Hematopoietic multipotent progenitor cell treated with erythropoietin and hydrocortisone succinate and interleukin-3 and kit ligand, for 8 days (in vitro differentiated cells): ENCODE results near the gene CCDC88C.
A peak's percentile ranks its signal among the peaks of the same experiment; 100 is the strongest.
"Not testable (repeated sequence)": the region's sequence is repeated elsewhere in the genome, so short reads cannot be mapped to it uniquely, and the experiment has no call there.

Source experiments
- DNase-seq: peaks from one replicate; pipeline ENCODE4 v3.0.0-alpha.2; 2015

The CCDC88C gene, protein sequence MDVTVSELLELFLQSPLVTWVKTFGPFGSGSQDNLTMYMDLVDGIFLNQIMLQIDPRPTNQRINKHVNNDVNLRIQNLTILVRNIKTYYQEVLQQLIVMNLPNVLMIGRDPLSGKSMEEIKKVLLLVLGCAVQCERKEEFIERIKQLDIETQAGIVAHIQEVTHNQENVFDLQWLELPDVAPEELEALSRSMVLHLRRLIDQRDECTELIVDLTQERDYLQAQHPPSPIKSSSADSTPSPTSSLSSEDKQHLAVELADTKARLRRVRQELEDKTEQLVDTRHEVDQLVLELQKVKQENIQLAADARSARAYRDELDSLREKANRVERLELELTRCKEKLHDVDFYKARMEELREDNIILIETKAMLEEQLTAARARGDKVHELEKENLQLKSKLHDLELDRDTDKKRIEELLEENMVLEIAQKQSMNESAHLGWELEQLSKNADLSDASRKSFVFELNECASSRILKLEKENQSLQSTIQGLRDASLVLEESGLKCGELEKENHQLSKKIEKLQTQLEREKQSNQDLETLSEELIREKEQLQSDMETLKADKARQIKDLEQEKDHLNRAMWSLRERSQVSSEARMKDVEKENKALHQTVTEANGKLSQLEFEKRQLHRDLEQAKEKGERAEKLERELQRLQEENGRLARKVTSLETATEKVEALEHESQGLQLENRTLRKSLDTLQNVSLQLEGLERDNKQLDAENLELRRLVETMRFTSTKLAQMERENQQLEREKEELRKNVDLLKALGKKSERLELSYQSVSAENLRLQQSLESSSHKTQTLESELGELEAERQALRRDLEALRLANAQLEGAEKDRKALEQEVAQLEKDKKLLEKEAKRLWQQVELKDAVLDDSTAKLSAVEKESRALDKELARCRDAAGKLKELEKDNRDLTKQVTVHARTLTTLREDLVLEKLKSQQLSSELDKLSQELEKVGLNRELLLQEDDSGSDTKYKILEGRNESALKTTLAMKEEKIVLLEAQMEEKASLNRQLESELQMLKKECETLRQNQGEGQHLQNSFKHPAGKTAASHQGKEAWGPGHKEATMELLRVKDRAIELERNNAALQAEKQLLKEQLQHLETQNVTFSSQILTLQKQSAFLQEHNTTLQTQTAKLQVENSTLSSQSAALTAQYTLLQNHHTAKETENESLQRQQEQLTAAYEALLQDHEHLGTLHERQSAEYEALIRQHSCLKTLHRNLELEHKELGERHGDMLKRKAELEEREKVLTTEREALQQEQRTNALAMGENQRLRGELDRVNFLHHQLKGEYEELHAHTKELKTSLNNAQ (N-terminal part only)

DNA sequence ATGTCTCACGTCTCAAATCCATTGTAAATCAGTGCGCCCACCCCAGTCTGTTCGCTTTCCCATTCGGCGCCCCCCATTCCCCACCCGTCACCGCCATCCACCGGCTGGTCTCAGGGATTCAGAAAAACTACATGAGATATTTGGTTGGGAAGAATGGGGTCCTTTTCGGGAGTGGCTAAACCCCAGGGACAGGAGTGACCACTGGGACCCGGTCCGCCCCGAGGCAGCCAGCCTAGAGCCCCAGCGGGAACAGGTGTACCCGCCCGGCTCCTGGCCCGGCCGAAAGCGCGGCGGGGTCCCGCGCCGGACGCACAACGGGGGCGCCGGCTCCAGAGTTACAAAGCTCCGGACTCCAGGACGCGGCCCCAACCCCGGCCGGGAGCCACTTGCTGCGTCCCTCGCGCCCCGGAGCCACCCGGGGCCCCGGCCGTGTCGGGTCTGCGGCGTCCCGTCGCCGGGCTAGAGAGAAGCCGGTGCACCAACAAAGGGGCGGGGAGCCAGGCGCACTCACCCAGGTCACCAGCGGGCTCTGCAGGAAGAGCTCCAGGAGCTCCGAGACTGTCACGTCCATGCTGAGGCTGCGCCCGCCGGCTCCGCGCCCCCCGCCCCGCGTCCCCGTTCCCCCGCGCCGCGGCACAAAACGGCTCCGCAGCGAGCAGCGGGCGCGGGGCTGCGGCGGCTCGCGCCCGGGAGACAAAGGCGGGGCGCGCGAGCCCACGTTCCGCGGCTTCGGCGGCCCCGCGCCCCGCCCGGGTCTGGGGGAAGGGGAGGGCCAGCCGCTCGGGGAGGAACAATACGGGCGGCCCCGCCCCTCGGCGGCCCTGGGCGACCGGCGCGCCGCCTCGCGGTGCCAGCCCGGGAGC, at the start of gene CCDC88C:
CCDC88C (minus strand) TSS at position 701 of the 863 bp plus-strand sequence; CDS start at position 571, 130 bp downstream.
- peak; percentile 79 for DNase-seq

DNA sequence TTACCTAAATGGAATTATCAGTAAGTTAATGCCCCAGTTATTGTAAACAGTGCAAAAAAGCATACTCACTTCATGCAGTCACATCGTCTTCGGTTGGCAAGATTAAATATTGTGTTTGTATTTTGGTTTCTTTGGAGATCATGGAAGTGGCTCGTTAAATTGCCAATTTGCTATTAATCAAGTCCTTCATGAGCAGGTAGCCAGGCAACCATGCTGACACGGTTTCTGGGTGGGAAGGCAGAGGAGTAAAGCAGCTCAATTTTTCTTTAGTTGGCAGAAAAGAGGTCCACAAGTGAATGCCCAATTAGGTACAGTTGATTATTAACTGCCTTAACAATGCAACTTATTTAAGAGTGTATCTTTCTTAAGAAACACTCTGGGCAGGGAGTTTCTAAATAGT, 48.6 kb upstream of the CCDC88C start:
- no peak for DNase-seq

DNA sequence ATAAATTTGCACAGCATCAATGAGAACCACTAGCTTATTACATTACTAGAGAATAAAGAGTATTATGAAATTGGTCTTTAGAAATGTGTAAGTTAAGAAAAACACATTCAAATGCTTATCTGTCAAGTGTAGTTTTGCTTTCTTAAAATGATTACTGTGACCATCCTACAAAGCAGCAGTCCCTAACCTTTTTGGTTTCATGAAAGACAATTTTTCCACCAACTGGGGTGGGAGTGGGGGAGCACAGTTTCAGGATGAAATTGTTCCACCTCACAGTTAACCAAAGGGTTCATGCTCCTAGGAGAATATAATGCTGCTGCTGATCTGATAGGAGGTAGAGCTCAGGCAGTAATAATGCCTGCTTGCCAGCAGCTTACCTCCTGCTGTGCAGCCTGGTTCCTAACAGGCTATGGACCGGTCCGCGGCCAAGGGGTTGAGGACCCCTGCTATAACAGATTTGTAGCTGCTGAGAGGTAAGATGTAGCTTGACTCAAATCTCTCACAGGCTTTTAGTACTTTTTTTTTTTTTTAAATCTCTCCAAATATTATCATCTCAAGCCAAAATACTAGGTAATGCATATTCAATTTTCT, 47.1 kb upstream of the CCDC88C start:
- no peak for DNase-seq

DNA sequence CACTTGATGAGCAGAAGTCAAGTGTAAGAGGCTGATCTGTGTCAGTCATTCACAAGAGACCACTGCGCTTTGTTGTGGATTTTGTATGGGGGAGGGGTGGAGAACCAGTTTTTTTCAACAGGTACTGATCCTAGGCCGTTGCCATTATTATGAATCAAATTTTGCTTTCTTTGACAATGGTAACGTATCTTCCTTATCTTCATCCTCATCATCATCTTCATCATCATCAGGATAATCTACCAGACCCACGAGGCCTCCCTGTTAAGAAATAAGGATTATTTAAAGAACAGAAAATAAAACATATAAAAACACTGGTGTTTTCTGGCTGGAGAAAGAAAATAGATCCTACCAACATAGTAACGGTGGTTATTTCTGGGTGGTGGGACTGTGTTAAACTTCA, 41.0 kb upstream of the CCDC88C start:
- DNase-seq, result no peak

DNA sequence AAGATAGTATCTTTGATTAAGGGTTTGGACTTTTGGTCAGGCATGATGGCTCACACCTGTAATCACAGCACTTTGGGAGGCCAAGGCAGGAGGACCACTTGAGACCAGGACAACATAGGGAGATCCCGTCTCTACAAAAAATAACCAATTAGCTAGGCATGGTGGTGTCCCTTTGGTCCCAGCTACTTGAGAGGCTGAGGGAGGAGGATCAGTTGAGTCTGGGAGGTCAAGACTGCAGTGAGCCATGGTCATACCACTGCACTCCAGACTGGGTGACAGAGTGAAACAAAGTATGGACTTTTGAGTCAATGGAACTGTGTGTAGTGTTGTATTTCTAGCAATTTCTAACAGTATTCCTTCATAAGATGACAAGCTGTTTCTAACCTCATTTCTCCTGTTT, 38.7 kb upstream of the CCDC88C start:
- no peak for DNase-seq

DNA sequence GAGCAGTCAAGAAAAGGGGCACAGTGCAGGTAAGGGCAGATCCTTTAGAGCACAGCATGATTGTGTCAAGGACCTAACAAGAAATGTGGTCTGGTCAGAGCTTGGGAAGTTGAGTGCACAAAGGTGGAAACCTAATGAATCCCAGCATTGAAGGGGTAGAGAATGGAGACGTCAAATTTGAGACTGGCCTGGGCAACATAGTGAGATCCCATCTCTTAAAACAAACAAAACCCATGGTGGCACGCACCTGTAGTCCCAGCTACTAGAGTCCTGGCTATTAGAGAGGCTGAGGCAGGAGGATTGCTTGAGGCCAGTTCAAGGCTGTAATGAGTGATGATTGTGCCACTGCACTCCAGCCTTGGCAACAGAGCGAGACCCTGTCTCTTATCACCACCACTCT, 37.0 kb upstream of the CCDC88C start:
- DNase-seq, result no peak

DNA sequence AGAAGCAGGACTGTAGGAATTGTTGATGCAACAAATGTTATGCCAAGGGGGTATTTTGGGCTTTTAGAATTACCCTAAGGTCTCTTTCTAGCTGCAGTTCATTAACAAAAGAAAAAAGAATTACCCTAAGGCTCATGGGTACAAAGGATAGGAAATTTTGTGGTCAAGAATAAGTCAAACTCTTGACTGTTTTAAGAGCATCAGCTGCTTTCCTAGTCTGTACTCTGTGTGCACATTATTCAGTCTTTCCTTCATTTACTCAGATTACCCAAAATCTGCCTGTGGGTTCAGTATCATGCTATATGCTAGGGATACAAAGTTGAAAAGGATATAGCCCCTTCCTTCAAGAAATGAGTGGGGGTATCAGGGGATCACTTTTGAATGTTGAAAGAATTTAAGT, 36.5 kb upstream of the CCDC88C start:
- no peak for DNase-seq

DNA sequence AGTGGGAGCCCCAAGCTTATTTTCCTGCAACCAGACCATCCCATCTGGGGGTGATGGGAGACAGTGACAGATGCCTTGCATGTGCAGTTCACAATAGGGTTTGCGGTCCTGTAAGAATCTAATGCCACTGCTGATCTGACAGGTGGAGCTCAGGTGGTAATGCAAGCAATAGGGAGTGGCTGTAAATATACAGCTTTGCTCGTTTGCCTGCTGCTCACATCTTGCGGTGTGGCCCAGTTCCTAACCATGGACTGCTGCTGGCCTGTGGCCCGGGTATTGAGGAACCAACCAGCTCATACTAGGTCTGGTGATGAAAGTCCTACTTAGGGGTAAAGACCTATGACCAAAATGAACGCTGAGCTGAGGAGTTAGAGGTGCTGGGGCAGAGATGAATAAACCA, 36.1 kb upstream of the CCDC88C start:
- no peak for DNase-seq

DNA sequence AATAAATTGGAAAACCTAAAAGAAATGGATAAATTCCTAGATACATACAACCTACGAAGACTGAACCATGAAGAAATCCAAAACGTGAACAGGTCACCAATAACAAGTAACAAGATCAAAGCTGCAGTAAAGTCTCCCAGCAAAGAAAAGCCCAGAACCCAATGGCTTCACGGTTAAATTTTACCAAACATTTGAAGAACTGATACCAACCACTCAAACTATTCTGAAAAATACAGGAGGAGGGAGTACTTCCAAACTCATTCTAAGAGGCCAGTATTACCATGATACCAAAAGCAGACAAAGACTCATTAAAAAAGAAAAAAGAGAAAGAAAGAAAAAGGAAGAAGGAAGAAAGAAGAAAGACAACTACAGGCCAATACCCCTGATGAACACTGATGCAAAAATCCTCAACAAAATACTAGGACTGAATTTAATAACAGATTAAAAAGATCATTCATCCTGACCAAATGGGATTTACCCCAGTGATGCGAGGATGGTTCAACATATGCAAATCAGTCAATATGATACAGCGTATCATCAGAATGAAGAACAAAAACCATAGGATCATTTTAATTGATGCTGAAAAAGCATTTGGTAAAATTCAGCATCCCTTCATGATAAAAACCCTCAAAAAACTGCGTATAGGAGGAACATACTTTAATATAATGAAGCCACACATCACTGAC, 26.9 kb upstream of the CCDC88C start:
- DNase-seq, result no peak

DNA sequence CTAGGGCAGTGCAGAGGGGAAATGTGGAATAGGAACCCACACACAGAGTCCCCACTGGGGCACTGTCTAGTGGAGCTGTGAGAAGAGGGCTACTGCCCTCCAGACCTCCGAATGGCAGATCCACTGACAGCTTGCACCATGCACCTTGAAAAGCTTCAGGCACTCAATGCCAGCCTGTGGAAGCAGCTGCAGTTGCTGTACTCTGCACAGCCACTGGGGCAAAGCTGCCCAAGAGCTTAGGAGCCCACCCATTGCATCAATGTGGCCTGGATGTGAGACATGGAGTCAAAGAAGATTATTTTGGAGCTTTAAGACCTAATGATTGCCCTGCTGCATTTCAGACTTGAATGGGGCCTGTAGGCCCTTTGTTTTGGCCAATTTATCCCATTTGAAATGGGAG, 21.7 kb upstream of the CCDC88C start:
- no peak for DNase-seq

DNA sequence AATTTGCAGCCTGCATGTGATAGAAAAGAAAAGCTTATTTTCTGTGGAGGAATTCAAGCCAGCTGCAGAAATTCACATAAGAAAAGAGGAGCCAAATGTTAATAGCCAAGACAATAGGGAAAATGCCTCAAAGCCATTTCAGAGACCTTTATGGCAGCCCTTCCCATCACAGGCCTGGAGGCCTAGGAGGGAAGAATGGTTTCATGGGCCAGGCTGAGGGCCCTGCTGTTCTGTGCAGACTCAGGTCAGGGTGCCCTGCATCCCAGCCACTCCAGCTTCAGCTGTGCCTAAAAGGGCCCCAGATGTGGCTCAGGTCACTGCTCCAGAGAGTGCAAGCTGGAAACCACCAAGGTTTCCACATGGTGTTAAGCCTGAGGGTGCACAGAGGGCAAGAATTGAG, 21.2 kb upstream of the CCDC88C start:
- DNase-seq, result no peak

DNA sequence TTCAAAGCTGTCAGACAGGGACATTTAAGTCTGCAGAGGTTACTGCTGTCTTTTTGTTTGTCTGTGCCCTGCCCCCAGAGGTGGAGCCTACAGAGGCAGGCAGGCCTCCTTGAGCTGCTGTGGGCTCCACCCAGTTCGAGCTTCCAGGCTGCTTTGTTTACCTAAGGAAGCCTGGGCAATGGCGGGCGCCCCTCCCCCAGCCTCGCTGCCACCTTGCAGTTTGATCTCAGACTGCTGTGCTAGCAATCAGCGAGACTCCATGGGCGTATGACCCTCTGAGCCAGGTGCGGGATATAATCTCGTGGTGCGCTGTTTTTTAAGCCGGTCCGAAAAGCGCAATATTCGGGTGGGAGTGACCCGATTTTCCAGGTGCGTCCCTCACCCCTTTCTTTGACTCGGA, 18.6 kb upstream of the CCDC88C start:
- not testable (repeated sequence) for DNase-seq

DNA sequence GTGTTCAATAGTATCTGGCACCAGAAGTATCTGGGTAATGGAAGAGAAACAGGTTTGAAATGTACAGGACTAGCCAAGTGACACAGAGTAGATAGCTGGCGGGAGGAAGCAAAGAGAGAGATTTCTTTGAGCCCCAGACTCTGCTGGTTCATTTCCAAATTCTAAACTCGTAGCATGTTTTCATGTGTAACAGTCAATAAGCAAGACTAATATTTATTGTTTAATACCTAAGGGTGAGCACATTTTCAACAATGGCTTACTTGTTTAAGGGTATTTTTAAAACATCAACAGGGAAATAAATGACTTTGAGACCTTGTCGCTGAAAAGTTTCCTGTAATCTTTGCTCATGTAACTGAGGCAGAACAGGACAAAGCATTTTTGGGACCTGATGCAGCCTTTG, 11.8 kb upstream of the CCDC88C start:
- no peak for DNase-seq

DNA sequence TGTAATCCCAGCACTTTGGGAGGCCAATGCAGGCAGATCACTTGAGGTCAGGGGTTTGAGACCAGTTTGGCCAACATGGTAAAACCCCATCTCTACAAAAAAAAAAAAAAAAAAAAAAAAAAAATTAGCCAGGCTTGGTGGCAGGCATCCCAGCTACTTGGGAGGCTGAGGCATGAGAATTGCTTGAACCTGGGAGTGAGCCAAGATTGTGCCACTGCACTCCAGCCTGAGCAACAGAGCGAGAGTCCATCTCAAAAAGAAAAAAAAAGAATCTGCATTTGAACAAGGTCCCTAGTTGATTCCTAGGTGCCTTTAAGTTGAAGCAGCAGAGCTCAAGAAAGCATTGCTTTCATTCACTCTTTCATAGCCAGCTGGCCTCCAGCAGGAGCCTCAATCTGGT, 11.3 kb upstream of the CCDC88C start:
- DNase-seq, result not testable (repeated sequence)

DNA sequence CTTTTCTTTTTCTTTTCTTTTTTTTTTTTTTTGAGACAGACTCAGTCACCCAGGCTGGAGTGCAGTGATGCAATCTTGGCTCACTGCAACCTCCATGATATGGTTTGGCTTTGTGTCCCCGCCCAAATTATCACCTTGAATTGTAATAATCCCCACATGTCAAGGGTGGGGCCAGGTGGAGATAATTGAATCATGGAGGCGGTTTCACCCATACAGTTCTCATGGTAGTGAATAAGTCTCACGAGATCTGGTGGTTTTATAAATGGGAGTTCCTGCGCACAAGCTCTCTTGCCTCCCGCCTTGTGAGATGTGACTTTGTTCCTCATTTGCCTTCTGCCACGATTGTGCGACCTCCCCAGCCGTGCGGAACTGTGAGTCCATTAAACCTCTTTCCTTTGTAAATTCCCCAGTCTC, 7.9 kb upstream of the CCDC88C start:
- DNase-seq, result peak; percentile 55

DNA sequence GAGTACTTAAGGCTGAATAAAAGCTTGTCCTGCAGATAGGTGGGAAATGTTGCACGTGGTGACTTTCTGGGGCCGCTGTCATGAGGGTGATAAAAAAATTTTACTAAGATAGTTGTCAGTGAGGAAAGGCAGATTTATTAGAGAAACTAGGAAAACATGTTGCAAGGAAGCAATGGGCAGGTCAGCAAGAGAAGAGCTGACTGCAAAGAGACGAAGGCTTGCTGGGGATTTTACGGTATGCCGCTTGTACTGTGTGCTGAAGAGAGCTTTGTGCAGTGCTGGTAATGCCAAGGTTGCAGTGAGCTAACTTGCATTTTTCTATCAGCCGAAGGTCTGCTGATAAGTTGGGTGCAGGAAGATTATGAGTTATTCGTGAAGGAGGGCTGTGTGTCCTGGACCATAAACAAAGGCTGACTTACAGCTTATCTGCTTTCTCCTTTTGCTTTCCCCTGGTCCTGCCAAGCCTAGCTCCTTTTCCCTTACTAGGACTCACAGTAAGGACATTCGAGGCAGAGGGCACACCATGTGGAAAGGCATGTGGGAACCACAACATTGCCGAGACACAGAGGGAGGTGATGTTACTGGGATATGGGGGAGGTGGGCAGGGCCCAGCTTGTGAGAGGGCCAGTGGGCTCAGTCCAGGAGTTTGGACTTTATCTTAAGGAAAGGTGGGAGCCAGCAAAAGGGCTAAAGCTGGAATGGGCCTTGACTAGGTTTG, 7.4 kb upstream of the CCDC88C start:
- DNase-seq, result peak; percentile 19

DNA sequence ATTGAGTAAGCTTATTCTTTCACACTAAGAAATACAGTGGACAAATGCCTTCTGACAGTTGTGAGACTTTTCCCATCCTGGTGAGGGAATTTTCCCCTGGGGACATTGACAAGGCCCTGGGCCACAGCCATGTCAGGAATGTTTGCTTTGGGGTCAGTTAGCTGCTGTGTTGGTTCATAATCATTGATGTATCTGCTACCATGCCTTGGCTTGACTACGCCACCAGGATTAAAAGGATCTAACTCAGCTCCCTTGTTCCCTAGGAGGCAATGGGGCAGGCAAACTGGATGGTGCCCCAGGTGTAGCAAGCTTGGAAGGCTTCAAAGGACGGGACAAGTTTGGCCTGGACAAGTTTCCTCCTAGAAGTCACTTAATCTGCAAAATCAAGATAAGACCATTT, 3.1 kb upstream of the CCDC88C start:
- DNase-seq, result no peak

DNA sequence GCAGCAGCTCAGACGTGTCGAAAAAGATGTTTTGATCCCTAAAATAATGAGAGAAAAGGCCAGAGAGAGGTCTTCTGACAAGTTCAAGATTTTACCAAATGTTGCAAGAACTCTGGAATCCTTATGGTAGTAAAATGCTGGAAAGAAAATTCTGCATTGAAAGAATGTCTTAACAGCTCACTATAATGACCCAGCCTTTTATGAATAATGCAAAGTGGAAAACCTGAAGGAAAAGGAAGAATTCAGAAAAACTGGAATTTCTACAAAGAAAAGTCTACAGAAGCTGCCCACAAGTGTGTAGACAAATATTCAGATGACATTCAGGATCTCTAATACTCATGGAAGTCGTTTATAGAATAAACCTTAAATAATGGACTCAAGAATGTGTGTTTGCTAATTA, 1.8 kb upstream of the CCDC88C start:
- no peak for DNase-seq

DNA sequence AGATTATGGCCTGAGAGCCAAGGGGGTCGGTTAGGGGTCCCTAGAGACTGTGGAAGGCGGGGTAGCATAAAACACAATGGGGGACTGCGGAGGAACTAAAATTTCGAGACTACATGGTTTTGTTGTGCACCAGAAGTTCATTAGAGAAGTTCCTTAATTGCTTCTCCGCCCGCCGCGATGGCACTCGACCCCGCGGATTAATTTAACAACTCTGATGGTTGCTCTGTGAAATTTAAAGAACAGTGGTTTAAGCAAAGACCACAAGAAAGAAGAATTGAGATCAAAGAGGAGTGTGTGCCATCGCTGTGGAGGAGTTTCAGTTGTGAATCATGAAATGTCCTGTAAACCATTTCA, 1.4 kb upstream of the CCDC88C start:
- DNase-seq, result no peak

DNA sequence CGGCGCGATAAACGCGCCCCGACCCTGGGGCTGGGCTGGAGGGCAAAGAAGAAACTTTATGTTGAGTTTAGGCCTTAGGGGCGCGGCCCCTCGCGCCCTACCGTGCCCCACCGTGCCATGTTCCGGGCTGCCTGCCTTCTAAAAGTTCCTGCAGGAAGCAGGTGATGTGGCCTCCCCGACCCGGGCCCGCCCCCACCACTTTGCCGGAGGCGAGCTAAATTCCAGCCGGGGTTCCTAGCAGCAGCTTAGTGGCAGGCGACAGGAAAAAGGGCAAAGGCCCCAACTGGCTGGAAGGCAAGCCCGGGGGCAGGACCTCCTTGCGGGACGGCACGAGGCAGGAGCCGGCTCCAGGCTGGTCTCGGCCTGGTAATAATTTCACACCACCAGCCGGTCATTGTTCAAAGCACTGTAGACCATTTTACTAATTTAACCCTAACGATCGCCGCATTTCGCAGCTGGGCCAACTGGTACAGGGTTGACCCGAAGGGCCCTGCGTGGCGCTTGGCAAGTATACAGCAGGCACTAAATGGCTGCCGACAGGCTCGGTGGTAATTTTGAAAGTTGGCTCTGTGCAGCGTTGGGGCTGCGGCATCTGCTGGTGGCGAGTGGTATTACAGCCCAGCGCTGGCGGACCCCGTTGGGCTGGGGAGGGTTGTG, 895 bp upstream of the CCDC88C start:
- peak; percentile 74 for DNase-seq
